Activated CD8-positive, alpha-beta T cell treated with anti-CD3 and anti-CD28 coated beads, Interleukin-2, amount 10 ng/mL, durations not matched to agents 7 days and 5 days (primary cell): ENCODE data around the gene FXR2. TPM values are rescaled to one million over a fixed set of nuclear protein-coding genes. Genes with fewer than 3 reads are reported as not detected.

Source experiments
- ATAC-seq: fragments of 150-1000 bp; cut with Tn5 transposase; one replicate; pipeline ENCODE4 v1.10.0; 2021; ENCODE audit warnings: moderate library complexity
- CTCF ChIA-PET: fragments of 350-600 bp; sonication (Branson Sonifier 250); formaldehyde crosslinking; loops from one replicate; lab custom pipeline; 2021; ENCODE audit warnings: antibody characterized with exemption; lab: Charles Lee
- POLR2A ChIA-PET: fragments of 350-600 bp; sonication (Branson Sonifier 250); formaldehyde crosslinking; loops from one replicate; lab custom pipeline; 2021; ENCODE audit warnings: antibody characterized with exemption; lab: Charles Lee
- DNase-seq: peaks from one replicate; pipeline ENCODE4 v3.0.0-alpha.2; 2020
- H3K27ac Mint-ChIP-seq: one replicate; pipeline ENCODE4 v1.8.0; 2021; ENCODE audit warnings: mild to moderate bottlenecking, mixed read lengths
- H3K27me3 Mint-ChIP-seq: one replicate; pipeline ENCODE4 v1.8.0; 2021; ENCODE audit warnings: low read depth, mixed read lengths
- H3K36me3 Mint-ChIP-seq: one replicate; pipeline ENCODE4 v1.8.0; 2021; ENCODE audit warnings: low read depth, mixed read lengths
- H3K4me1 Mint-ChIP-seq: one replicate; pipeline ENCODE4 v1.8.0; 2021; ENCODE audit warnings: low read depth, mixed read lengths
- H3K4me3 Mint-ChIP-seq: one replicate; pipeline ENCODE4 v1.8.0; 2021; ENCODE audit warnings: mild to moderate bottlenecking, mixed read lengths
- H3K9me3 Mint-ChIP-seq: one replicate; pipeline ENCODE4 v1.8.0; 2022; ENCODE audit warnings: mixed read lengths; ENCODE audit not compliant: insufficient read depth
- total RNA-seq, 2 experiments: library from RNA; stranded (reverse); gene quantifications; one replicate each; pipeline ENCODE4 v1.2.3, GENCODE V29; 2021

Gene FXR2
- total RNA-seq, 2 experiments from 2014 or later: 27.6 to 31.8 TPM

DNA sequence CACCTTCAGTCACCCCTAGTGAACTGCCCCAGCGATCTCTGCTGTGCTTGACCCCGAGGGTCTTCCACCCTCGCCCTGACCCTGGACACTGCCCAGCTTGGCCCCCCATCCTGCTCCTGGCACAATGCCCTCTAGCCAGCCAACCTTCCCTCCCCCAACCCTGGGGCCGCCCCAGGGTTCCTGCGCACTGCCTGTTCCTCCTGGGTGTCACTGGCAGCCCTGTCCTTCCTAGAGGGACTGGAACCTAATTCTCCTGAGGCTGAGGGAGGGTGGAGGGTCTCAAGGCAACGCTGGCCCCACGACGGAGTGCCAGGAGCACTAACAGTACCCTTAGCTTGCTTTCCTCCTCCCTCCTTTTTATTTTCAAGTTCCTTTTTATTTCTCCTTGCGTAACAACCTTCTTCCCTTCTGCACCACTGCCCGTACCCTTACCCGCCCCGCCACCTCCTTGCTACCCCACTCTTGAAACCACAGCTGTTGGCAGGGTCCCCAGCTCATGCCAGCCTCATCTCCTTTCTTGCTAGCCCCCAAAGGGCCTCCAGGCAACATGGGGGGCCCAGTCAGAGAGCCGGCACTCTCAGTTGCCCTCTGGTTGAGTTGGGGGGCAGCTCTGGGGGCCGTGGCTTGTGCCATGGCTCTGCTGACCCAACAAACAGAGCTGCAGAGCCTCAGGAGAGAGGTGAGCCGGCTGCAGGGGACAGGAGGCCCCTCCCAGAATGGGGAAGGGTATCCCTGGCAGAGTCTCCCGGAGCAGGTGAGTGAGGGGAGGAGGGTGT is 56.0 kb downstream of the FXR2 start, which contains the start of gene TNFSF13:
TSS of gene TNFSF13 (plus strand) at position 207 of the 776 bp plus-strand sequence. CDS start at position 497, 290 bp downstream.
- peak within 1 kb of the TSS; percentile 87 for H3K27ac Mint-ChIP-seq
- peak within 1 kb of the TSS; percentile 77 for H3K4me3 Mint-ChIP-seq
- ATAC-seq (no peak), DNase-seq (no peak)
- H3K4me1 Mint-ChIP-seq: peaks cover 69% of the 10 kb centered on the region
- ChIA-PET POLR2A (interaction anchor here (1.3 to 3.1 kb wide), 6 partner anchors 10 to 129 kb away, joined by 4 to 32 read pairs (median 6); partner anchors contain the start of genes POLR2A, TNFSF12, TP53 and WRAP53), CTCF (interaction anchor here (1.0 to 6.1 kb wide), 7 partner anchors 25 to 204 kb away, joined by 3 to 264 read pairs (median 37); partner anchors contain the start of genes CHRNB1, TMEM102 and TMEM95)
- H3K36me3 Mint-ChIP-seq: peaks cover 54% of the 10 kb centered on the region
- no peaks in the 10 kb centered on the region for H3K9me3 Mint-ChIP-seq
- no peaks in the 10 kb centered on the region for H3K27me3 Mint-ChIP-seq

DNA sequence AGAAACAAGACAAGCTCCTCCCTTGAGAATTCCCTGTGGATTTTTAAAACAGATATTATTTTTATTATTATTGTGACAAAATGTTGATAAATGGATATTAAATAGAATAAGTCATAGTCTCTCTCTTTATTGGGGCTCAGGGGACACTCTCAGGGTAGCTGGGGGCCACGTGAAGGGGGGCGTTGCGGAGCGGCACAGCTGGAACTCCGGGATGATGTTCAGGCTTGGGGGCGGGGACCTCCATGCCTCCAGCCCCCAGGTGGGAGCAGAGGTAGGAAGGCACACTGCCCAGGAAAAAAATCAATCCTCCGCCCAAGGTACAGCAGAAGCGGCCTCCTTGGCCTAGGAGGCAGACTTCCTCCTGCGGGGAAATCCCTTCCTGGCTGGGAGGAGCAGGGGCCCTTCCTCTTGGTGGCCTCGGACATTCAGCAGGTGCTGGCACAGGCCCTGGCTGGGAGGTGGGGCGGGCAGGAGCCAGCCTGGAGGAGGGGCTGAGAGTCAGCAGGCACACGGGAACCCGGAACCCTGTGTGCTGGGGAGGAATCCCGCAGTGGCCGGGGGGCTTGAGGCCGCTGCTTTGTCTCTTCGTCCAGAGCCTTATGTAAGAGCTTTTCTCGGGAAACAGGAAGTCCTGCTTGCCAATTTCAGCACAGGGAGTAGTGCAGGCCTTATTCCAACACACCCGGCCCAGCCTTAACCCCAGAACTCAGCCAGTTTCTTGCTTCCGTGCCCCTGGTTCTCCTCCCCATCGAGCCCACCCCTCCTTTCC is 56.7 kb downstream of the FXR2 start:
- no peaks in the 10 kb centered on the region for H3K27me3 Mint-ChIP-seq
- H3K4me3 Mint-ChIP-seq: peak overlapping the region; percentile 77
- peaks cover 59% of the 10 kb centered on the region for H3K36me3 Mint-ChIP-seq
- ChIA-PET POLR2A (interaction anchor here (1.3 to 2.0 kb wide), 5 partner anchors 9 to 130 kb away, joined by 4 to 9 read pairs (median 5); partner anchors contain the start of genes POLR2A, TNFSF12, TP53 and WRAP53), CTCF (interaction anchor here (1.0 to 6.1 kb wide), 8 partner anchors 10 to 221 kb away, joined by 3 to 264 read pairs (median 4); partner anchors contain the start of genes CHRNB1, TMEM102 and TNFSF12)
- ATAC-seq (no peak), DNase-seq (peak; percentile 39)
- H3K9me3 Mint-ChIP-seq: no peaks in the 10 kb centered on the region
- H3K4me1 Mint-ChIP-seq: peaks cover 74% of the 10 kb centered on the region
- H3K27ac Mint-ChIP-seq: peak overlapping the region; percentile 87

DNA sequence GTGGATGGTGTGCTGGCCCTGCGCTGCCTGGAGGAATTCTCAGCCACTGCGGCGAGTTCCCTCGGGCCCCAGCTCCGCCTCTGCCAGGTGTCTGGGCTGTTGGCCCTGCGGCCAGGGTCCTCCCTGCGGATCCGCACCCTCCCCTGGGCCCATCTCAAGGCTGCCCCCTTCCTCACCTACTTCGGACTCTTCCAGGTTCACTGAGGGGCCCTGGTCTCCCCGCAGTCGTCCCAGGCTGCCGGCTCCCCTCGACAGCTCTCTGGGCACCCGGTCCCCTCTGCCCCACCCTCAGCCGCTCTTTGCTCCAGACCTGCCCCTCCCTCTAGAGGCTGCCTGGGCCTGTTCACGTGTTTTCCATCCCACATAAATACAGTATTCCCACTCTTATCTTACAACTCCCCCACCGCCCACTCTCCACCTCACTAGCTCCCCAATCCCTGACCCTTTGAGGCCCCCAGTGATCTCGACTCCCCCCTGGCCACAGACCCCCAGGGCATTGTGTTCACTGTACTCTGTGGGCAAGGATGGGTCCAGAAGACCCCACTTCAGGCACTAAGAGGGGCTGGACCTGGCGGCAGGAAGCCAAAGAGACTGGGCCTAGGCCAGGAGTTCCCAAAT is 57.4 kb downstream of the FXR2 start:
- Mint-ChIP-seq H3K4me1 (peaks cover 75% of the 10 kb centered on the region), H3K27ac (no peak overlapping the region)

DNA sequence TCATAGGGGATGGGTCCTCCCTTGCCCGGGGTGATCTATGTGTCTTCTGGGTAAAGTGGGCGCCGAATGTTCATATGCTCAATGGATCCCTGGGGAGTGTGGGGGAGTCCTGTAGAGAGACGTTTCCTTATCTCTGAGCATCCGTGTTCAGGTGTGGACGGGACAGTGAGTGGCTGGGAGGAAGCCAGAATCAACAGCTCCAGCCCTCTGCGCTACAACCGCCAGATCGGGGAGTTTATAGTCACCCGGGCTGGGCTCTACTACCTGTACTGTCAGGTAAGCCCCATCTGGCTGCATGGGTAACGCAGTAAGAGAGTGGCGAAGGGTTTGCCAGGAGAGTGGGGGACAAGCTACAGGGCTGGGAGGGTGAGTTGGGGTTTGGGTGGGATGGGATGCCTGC is 58.1 kb downstream of the FXR2 start:
- ChIA-PET CTCF (interaction anchor here (1.6 to 6.1 kb wide), 3 partner anchors 34 to 219 kb away, joined by 3 to 264 read pairs (median 6); no protein-coding TSS in a partner anchor), POLR2A (interaction anchor here (1.0 kb wide), 1 partner anchor 49 kb away, joined by 3 read pairs; no protein-coding TSS in a partner anchor)
- no peak overlapping the region for H3K4me3 Mint-ChIP-seq
- H3K27ac Mint-ChIP-seq: peak overlapping the region; percentile 37
- H3K36me3 Mint-ChIP-seq: peaks cover 60% of the 10 kb centered on the region
- H3K27me3 Mint-ChIP-seq: no peaks in the 10 kb centered on the region
- no peak for DNase-seq
- no peaks in the 10 kb centered on the region for H3K9me3 Mint-ChIP-seq
- ATAC-seq: no peak
- H3K4me1 Mint-ChIP-seq: peaks cover 81% of the 10 kb centered on the region

More for the DNA sequence above, 57.4 kb downstream of the FXR2 start:
- DNase-seq (no peak), ATAC-seq (no peak)
- POLR2A ChIA-PET: interaction anchor here (1.0 to 2.0 kb wide), 4 partner anchors 14 to 130 kb away, joined by 3 to 8 read pairs (median 4); partner anchors contain the start of genes POLR2A, TP53 and WRAP53
- Mint-ChIP-seq H3K4me3 (no peak overlapping the region), H3K9me3 (no peaks in the 10 kb centered on the region), H3K27me3 (no peaks in the 10 kb centered on the region), H3K36me3 (peaks cover 56% of the 10 kb centered on the region)
- CTCF ChIA-PET: interaction anchor here (1.0 to 6.1 kb wide), 7 partner anchors 9 to 220 kb away, joined by 3 to 264 read pairs (median 3); partner anchors contain the start of genes TMEM102 and TNFSF12

DNA sequence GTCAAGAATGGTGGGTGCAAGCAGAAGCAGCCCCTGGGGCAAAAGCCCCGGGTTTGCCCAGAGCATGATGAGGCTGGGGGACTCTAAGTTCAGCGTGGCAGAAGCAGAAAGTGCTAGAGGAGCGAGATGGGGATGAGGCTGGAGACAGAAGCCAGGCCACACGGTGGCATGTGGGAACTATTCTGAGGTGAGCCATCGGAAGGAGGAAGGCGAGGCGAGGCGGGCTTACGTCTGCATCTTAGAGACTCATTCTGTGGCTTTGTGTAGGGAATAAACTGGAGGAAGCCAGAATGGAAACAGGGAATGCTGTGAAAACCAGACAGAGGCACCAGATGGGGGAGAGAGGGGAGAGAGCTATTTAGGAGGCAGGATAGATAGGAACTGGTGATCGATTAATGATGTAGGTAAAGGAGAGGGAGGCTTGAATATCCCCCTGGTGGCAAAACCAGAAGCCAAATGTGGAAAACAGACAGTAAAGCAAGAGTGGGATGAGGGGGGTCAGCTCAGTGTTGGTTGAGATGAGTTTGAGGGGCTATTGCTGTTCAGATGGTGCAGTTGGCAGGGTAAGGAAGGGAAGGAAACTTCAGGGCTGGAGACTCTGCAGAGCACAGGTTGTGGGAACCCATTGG is 59.3 kb downstream of the FXR2 start:
- Mint-ChIP-seq H3K36me3 (peaks cover 59% of the 10 kb centered on the region), H3K9me3 (no peaks in the 10 kb centered on the region), H3K27me3 (no peaks in the 10 kb centered on the region), H3K27ac (peak overlapping the region; percentile 39), H3K4me3 (no peak overlapping the region), H3K4me1 (peaks cover 87% of the 10 kb centered on the region)
- ChIA-PET CTCF (interaction anchor here (0.8 to 1.7 kb wide), 3 partner anchors 32 to 41 kb away, joined by 3 to 7 read pairs (median 4); no protein-coding TSS in a partner anchor), POLR2A (no interaction called here)
- no peak for DNase-seq
- no peak for ATAC-seq

DNA sequence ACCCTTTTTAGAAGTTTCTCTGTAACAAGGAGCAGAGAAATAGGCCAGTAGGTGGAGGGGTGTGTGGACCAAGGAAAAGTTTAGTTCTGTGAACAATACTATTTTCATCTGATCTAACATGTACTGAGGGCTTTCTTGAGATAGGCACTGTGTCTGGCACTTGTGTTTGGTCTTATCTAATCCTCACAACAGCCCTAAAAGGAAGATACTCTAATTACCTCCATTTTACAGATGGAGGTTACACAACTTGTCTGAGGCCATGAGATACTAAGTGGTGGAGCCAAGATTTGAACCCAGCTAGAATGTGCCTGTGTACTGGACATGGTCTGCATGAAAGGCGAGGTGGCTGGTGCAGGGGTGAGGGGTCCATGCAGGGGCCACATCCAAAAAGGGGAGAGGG is 61.3 kb downstream of the FXR2 start:
- Mint-ChIP-seq H3K4me1 (peaks cover 79% of the 10 kb centered on the region), H3K27me3 (no peaks in the 10 kb centered on the region), H3K27ac (peak overlapping the region; percentile 91), H3K4me3 (peak overlapping the region; percentile 60), H3K9me3 (no peaks in the 10 kb centered on the region), H3K36me3 (peaks cover 58% of the 10 kb centered on the region)
- DNase-seq (no peak), ATAC-seq (no peak)
- CTCF ChIA-PET: interaction anchor here (1.3 to 2.1 kb wide), 3 partner anchors 8 to 67 kb away, joined by 3 to 38 read pairs (median 10); partner anchors contain the start of gene SENP3
- POLR2A ChIA-PET: interaction anchor here (0.9 to 1.9 kb wide), 3 partner anchors 38 to 117 kb away, joined by 3 to 11 read pairs (median 3); no protein-coding TSS in a partner anchor

DNA sequence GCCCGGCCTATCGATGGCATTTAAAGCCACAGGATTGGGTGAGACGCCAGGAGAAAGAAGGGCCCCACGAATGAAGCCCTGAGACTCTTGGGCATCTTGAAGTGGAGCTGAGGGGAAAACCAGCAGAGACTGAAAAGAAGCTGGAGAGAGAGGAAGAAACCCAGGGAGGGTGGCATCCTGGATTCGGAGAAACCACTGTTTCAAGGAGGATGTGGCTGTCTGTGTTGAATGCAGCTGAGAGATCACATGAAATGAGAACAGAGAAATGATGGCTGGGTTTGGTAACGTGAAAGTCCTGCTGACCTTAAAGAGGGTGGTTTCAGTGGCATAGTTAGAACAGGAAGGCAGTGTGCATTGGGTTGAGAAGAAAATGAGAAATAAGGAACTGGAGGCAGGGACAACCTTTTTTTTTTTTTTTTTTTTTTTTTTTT is 62.1 kb downstream of the FXR2 start:
- Mint-ChIP-seq H3K27ac (peak overlapping the region; percentile 91), H3K36me3 (peaks cover 61% of the 10 kb centered on the region), H3K4me1 (peaks cover 78% of the 10 kb centered on the region), H3K4me3 (peak overlapping the region; percentile 60), H3K27me3 (no peaks in the 10 kb centered on the region), H3K9me3 (no peaks in the 10 kb centered on the region)
- POLR2A ChIA-PET: interaction anchor here (0.8 to 1.9 kb wide), 10 partner anchors 8 to 197 kb away, joined by 3 to 13 read pairs (median 4); partner anchors contain the start of genes MPDU1, SENP3 and TP53
- ATAC-seq (peak; percentile 59), DNase-seq (peak; percentile 79)
- CTCF ChIA-PET: interaction anchor here (0.5 to 2.1 kb wide), 8 partner anchors 8 to 197 kb away, joined by 3 to 38 read pairs (median 5); partner anchors contain the start of gene SENP3

DNA sequence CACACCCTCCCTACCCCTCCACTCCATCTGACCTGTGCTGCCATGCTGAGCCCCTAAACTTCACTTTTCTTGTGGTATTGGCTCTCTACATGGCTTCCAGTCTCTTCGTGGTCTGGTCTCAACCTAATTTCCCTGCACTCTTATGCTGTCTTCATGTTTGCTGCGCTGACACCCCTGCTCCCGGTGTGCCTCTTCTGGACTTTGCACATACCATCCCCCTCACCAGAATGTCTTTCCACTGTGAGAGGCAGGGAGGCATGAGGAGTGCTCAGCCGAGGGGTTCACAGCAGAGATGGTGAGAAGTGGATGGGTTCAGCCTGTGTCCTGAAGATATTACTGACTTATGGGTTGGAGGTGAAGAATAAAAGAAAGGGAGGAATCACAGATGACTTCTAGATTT is 63.3 kb downstream of the FXR2 start:
- DNase-seq (no peak), ATAC-seq (no peak)
- CTCF ChIA-PET: interaction anchor here (1.0 to 2.1 kb wide), 4 partner anchors 10 to 33 kb away, joined by 3 to 38 read pairs (median 5); partner anchors contain the start of gene SENP3
- Mint-ChIP-seq H3K4me1 (peaks cover 73% of the 10 kb centered on the region), H3K27me3 (no peaks in the 10 kb centered on the region), H3K27ac (peak overlapping the region; percentile 91), H3K4me3 (peak overlapping the region; percentile 88), H3K36me3 (peaks cover 56% of the 10 kb centered on the region), H3K9me3 (no peaks in the 10 kb centered on the region)
- POLR2A ChIA-PET: interaction anchor here (0.6 to 1.9 kb wide), 6 partner anchors 9 to 303 kb away, joined by 3 to 13 read pairs (median 5); partner anchors contain the start of genes MPDU1, SENP3 and TP53

DNA sequence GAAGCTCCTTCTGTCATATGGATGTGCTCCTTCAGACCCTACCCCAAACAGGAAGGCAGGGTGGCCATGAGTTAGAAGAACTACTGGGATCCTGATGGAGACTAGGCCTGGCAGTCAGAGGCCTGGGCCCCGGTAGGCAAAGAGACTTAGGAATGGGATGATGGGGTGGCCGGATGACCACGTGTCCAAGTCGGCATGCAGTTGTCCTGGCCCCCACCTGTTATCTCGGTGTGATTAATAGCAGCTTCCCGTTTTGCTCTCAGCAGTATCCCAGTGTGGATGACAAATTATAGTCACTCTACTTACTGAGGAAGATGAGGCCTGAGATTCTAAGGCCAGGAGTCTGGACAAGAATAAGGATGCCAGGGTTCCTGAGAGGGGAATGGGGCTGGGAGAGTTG is 64.4 kb downstream of the FXR2 start:
- H3K27me3 Mint-ChIP-seq: no peaks in the 10 kb centered on the region
- DNase-seq (no peak), ATAC-seq (no peak)
- CTCF ChIA-PET: interaction anchor here (0.8 to 4.6 kb wide), 5 partner anchors 10 to 504 kb away, joined by 3 to 44 read pairs (median 4); partner anchors contain the start of gene SENP3
- peaks cover 65% of the 10 kb centered on the region for H3K4me1 Mint-ChIP-seq
- no peaks in the 10 kb centered on the region for H3K9me3 Mint-ChIP-seq
- peak overlapping the region; percentile 88 for H3K4me3 Mint-ChIP-seq
- POLR2A ChIA-PET: interaction anchor here (0.9 to 3.1 kb wide), 4 partner anchors 11 to 114 kb away, joined by 3 to 14 read pairs (median 4); partner anchors contain the start of gene SENP3
- peaks cover 50% of the 10 kb centered on the region for H3K36me3 Mint-ChIP-seq
- H3K27ac Mint-ChIP-seq: peak overlapping the region; percentile 91
